HL-60 (cell line): ENCODE results near the gene COPG2.

ENCODE experiments used
- GABPA ChIP-seq: IDR thresholded peaks from 2 replicates; pipeline ENCODE4 v1.6.1; 2012; ENCODE audit warnings: low read depth
- POLR2AphosphoS5 ChIP-seq: IDR thresholded peaks from 2 replicates; pipeline ENCODE4 v1.6.1; 2012; ENCODE audit warnings: low read depth
- SPI1 ChIP-seq: IDR thresholded peaks from 2 replicates; pipeline ENCODE4 v1.6.1; 2012; ENCODE audit warnings: low read depth, mild to moderate bottlenecking, borderline replicate concordance
- TF ChIP-seq, protein P1 (sequence below): IDR thresholded peaks from one replicate; pipeline ENCODE4 v1.5.1; 2011; ENCODE audit warnings: low read length, control low read depth, inconsistent platforms; ENCODE audit not compliant: insufficient read depth
- TF ChIP-seq, protein P2 (sequence below): IDR thresholded peaks from 2 replicates; pipeline ENCODE4 v1.6.1; 2012; ENCODE audit warnings: low read depth; ENCODE audit not compliant: insufficient replicate concordance

DNA sequence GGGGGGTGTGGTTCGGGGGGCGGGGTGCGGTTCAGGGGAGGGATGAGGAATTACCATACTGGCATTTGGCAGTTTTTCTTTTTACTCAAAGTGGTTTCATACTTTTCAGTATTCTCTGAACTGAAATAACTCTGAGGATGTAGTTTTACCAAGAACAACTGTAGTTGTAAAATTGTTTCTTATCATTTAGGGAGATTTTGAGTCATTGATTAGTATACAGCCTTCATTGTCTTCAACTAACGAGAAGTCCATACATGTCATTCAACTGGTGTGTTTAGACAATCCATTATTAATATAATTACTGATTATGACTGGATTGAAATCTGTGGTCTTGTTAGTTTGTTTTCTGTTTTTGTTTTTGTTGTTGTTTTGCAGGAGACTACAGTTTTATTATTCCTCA, 40.8 kb downstream of the COPG2 start:
- TF ChIP-seq, protein P1, sequence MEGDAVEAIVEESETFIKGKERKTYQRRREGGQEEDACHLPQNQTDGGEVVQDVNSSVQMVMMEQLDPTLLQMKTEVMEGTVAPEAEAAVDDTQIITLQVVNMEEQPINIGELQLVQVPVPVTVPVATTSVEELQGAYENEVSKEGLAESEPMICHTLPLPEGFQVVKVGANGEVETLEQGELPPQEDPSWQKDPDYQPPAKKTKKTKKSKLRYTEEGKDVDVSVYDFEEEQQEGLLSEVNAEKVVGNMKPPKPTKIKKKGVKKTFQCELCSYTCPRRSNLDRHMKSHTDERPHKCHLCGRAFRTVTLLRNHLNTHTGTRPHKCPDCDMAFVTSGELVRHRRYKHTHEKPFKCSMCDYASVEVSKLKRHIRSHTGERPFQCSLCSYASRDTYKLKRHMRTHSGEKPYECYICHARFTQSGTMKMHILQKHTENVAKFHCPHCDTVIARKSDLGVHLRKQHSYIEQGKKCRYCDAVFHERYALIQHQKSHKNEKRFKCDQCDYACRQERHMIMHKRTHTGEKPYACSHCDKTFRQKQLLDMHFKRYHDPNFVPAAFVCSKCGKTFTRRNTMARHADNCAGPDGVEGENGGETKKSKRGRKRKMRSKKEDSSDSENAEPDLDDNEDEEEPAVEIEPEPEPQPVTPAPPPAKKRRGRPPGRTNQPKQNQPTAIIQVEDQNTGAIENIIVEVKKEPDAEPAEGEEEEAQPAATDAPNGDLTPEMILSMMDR = no peak
- no peak for TF ChIP-seq POLR2AphosphoS5
- TF ChIP-seq, protein P2, sequence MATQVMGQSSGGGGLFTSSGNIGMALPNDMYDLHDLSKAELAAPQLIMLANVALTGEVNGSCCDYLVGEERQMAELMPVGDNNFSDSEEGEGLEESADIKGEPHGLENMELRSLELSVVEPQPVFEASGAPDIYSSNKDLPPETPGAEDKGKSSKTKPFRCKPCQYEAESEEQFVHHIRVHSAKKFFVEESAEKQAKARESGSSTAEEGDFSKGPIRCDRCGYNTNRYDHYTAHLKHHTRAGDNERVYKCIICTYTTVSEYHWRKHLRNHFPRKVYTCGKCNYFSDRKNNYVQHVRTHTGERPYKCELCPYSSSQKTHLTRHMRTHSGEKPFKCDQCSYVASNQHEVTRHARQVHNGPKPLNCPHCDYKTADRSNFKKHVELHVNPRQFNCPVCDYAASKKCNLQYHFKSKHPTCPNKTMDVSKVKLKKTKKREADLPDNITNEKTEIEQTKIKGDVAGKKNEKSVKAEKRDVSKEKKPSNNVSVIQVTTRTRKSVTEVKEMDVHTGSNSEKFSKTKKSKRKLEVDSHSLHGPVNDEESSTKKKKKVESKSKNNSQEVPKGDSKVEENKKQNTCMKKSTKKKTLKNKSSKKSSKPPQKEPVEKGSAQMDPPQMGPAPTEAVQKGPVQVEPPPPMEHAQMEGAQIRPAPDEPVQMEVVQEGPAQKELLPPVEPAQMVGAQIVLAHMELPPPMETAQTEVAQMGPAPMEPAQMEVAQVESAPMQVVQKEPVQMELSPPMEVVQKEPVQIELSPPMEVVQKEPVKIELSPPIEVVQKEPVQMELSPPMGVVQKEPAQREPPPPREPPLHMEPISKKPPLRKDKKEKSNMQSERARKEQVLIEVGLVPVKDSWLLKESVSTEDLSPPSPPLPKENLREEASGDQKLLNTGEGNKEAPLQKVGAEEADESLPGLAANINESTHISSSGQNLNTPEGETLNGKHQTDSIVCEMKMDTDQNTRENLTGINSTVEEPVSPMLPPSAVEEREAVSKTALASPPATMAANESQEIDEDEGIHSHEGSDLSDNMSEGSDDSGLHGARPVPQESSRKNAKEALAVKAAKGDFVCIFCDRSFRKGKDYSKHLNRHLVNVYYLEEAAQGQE = no peak
- no peak for TF ChIP-seq SPI1
- TF ChIP-seq GABPA = no peak
